Measurements from ENCODE around the gene SH3BP5.
A peak's percentile ranks its signal among the peaks of the same experiment; 100 is the strongest.
"Not testable (repeated sequence)": the region's sequence is repeated elsewhere in the genome, so short reads cannot be mapped to it uniquely, and the experiment has no call there.

SH3BP5 gene

GRCh38 chr3:15332405-15333098 lies at the start of gene SH3BP5:
SH3BP5 (minus strand) TSS chr3:15332586; CDS start chr3:15332408, 178 bp downstream.
- no peaks in the 10 kb centered on the region for H3K36me3 ChIP-seq (ENCODE audit: insufficient read depth, low read length)

DNA sequence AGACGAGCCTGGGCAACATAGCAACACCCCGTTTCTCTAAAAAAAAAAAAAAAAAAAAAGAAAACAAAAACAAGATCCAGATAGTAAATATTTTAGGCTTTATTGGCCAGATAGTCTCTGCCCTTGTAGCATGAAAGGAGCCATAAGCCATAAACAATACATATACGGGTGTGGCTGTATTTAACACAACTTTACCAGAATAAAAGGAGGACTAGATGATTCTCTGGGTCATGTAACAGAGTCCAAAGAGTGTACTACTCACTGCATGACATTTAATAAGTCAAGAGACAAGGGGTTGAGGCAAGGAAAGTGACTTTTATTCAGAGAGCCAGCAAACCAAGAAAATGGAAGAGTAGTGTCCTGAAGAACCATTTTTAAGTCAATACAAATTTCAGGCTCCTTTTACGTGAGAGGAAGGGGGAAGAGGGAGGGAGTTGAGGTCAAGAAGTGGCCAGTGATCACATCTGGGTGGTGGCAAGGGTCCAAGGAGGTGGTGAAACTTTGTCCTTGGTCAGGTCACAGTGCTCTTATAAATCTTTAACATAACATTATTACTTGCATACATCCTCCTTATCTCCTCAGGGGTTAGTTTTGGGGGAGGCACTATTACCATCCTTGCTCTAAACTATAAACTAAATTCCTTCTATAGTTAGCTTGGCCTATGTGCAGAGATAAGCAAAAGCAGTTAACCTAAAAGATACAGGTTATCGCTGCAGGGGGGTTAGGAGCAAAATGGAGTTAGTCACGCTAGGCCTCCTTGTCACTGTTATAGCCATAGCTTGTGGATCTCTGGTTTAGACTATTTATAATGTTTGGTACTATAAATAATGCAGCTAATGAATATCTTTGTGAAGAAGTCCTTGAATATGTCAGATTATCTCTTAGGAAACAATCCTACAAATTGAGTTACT lies 48.8 kb upstream of the SH3BP5 start:
- no peak overlapping the region for H2AFZ ChIP-seq (ENCODE audit: low read depth, low read length)
- no peaks in the 10 kb centered on the region for H3K4me1 ChIP-seq (ENCODE audit: insufficient read depth, low read length)
- no peaks in the 10 kb centered on the region for H3K36me3 ChIP-seq (ENCODE audit: insufficient read depth, low read length)
- H3K9me3 ChIP-seq (ENCODE audit: low read length): peaks cover 3% of the 10 kb centered on the region
- no peak overlapping the region for H3K4me3 ChIP-seq (ENCODE audit: low read length)
- no peaks in the 10 kb centered on the region for H3K27me3 ChIP-seq (ENCODE audit: insufficient read depth, low read length)

More at GRCh38 chr3:15332405-15333098, at the start of gene SH3BP5:
- H3K4me1 ChIP-seq (ENCODE audit: insufficient read depth, low read length): peaks cover 10% of the 10 kb centered on the region
- H3K9me3 ChIP-seq (ENCODE audit: low read length): no peaks in the 10 kb centered on the region
- peak within 1 kb of the TSS; percentile 91 for H2AFZ ChIP-seq (ENCODE audit: low read depth, low read length)
- H3K4me3 ChIP-seq (ENCODE audit: low read length): peak within 1 kb of the TSS; percentile 83
- H3K27me3 ChIP-seq (ENCODE audit: insufficient read depth, low read length): peaks cover 18% of the 10 kb centered on the region

DNA sequence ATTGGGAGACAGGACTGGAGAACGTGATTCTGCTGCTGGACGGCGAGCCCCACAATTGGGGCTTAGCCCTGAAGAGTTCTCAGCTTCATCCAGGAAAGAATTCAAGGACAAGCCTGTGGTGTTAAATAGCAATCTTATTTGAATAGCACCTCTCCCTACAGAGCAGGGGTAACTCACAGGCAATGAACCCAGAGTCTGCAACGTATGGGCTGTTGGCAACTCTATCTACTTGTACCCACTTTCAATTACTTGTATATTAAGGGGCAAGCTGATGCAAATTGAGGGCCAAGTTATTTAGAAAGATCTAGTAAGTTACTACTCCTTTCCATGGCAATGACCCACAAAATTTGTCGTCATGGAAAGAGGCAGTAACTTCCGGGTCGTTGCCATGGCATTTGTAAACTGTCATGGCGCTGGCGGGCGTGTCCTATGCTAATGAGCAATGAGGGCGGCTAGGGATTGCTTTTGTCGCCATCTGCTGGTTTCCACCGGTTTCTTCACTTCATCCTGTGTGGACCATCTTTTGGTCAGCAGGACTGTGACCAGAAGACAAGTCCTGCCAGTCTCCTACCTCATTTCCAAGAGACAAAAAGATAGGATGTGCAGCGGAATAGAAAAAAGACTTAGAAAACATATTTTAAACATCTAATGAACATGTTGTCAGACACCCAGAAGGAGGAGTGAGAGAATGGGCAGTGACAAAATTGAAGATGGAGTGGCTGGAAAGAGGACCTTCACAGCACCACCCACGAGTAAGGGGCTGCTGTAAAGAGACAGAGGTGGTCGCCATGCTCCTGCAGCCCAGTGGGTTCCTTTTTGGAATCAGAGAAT lies 45.8 kb upstream of the SH3BP5 start:
- peak overlapping the region; percentile 90 for H2AFZ ChIP-seq (ENCODE audit: low read depth, low read length)
- H3K4me3 ChIP-seq (ENCODE audit: low read length): peak overlapping the region; percentile 34
- no peaks in the 10 kb centered on the region for H3K9me3 ChIP-seq (ENCODE audit: low read length)
- no peaks in the 10 kb centered on the region for H3K4me1 ChIP-seq (ENCODE audit: insufficient read depth, low read length)
- H3K27me3 ChIP-seq (ENCODE audit: insufficient read depth, low read length): no peaks in the 10 kb centered on the region
- H3K36me3 ChIP-seq (ENCODE audit: insufficient read depth, low read length): no peaks in the 10 kb centered on the region

- Histone ChIP-seq H3K4me3 (ENCODE audit: low read length) (no peak overlapping the region), H3K36me3 (ENCODE audit: insufficient read depth, low read length) (no peaks in the 10 kb centered on the region), H3K27me3 (ENCODE audit: insufficient read depth, low read length) (no peaks in the 10 kb centered on the region), H3K4me1 (ENCODE audit: insufficient read depth, low read length) (no peaks in the 10 kb centered on the region), H3K9me3 (ENCODE audit: low read length) (no peaks in the 10 kb centered on the region), H2AFZ (ENCODE audit: low read depth, low read length) (no peak overlapping the region)
Observed at GRCh38 chr3:15375461-15376000, 43.1 kb upstream of the SH3BP5 start.

- Histone ChIP-seq H3K4me3 (ENCODE audit: low read length) (no peak overlapping the region), H3K9me3 (ENCODE audit: low read length) (no peaks in the 10 kb centered on the region), H3K36me3 (ENCODE audit: insufficient read depth, low read length) (no peaks in the 10 kb centered on the region), H3K27me3 (ENCODE audit: insufficient read depth, low read length) (no peaks in the 10 kb centered on the region), H3K4me1 (ENCODE audit: insufficient read depth, low read length) (no peaks in the 10 kb centered on the region), H2AFZ (ENCODE audit: low read depth, low read length) (no peak overlapping the region)
Observed at GRCh38 chr3:15372918-15373317, 40.5 kb upstream of the SH3BP5 start.

DNA sequence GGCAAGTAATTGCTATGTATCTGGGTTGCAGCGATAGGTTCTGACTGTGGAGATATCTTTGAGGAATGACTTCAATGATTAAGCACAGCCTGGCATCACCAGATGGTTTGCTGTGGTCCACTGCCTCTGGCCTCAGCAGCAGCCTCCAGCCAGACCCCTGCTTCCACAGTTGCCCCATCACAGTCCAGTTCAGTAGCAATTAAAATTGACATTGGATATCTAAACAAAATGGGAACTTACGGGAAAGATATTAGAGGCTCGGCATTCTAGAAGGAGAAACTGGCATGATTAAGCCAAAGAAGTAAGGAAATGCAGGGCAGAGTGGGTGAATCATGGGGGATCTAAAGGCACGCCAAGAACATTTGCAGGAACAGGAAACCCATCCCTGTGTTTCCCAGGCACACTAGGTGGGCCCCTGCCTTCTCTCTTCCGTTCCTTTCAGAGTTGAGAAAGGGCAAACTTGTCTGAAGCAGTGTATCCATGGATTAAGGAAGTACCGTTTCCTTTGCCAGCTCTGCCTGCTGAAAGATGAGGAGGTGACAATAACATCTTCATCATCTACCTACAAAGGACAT lies 36.3 kb upstream of the SH3BP5 start:
- H3K4me1 ChIP-seq (ENCODE audit: insufficient read depth, low read length): no peaks in the 10 kb centered on the region
- H3K36me3 ChIP-seq (ENCODE audit: insufficient read depth, low read length): no peaks in the 10 kb centered on the region
- no peak overlapping the region for H2AFZ ChIP-seq (ENCODE audit: low read depth, low read length)
- no peaks in the 10 kb centered on the region for H3K9me3 ChIP-seq (ENCODE audit: low read length)
- H3K27me3 ChIP-seq (ENCODE audit: insufficient read depth, low read length): no peaks in the 10 kb centered on the region
- H3K4me3 ChIP-seq (ENCODE audit: low read length): no peak overlapping the region

- no peaks in the 10 kb centered on the region for H3K27me3 ChIP-seq (ENCODE audit: insufficient read depth, low read length)
- H3K9me3 ChIP-seq (ENCODE audit: low read length): no peaks in the 10 kb centered on the region
- no peaks in the 10 kb centered on the region for H3K36me3 ChIP-seq (ENCODE audit: insufficient read depth, low read length)
- H2AFZ ChIP-seq (ENCODE audit: low read depth, low read length): no peak overlapping the region
- peaks cover under 1% of the 10 kb centered on the region for H3K4me1 ChIP-seq (ENCODE audit: insufficient read depth, low read length)
- no peak overlapping the region for H3K4me3 ChIP-seq (ENCODE audit: low read length)
Observed at GRCh38 chr3:15367059-15367458, 34.7 kb upstream of the SH3BP5 start.

- not testable (repeated sequence) for H3K36me3 ChIP-seq (ENCODE audit: insufficient read depth, low read length); H3K4me3 ChIP-seq (ENCODE audit: low read length); H3K9me3 ChIP-seq (ENCODE audit: low read length); H2AFZ ChIP-seq (ENCODE audit: low read depth, low read length); H3K27me3 ChIP-seq (ENCODE audit: insufficient read depth, low read length)
- peaks cover 11% of the 10 kb centered on the region for H3K4me1 ChIP-seq (ENCODE audit: insufficient read depth, low read length)
Observed at GRCh38 chr3:15364078-15364477, 31.7 kb upstream of the SH3BP5 start.

DNA sequence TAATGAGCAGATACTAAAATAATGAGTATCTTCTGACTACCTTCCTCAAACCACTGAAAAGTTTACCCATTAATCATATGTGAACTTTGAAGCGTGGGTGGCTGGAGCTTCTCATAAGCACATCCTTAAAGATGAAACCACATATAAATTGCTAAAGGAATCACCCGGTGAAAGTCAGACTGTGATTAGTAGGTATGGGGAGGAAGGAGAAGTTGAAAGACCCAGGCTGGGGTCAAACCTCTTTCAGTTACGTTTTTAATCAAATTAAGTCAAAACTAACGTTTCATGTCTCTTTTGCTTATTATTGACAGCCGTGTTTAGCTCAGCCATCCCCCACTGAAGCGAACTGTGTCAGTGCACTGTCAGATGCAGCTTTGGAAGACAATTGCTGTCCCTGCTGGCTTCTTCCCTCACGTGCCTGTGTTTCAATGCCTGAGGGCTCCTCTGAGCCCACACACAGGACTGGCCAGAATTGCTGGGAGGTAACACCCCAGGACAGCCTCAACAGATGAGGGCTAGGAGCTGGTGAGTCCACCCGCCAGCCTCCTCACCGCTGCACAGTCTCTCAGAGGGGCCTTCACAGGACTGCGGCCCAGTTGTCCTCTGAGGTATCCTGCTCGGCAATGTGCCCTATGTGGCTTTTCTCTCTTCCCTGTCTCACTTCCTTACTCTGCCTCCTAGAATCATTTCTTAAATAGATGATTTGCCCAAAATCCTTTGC lies 29.3 kb upstream of the SH3BP5 start:
- H3K4me1 ChIP-seq (ENCODE audit: insufficient read depth, low read length): peaks cover 11% of the 10 kb centered on the region
- H3K27me3 ChIP-seq (ENCODE audit: insufficient read depth, low read length): no peaks in the 10 kb centered on the region
- no peaks in the 10 kb centered on the region for H3K9me3 ChIP-seq (ENCODE audit: low read length)
- H2AFZ ChIP-seq (ENCODE audit: low read depth, low read length): peak overlapping the region; percentile 30
- no peak overlapping the region for H3K4me3 ChIP-seq (ENCODE audit: low read length)
- no peaks in the 10 kb centered on the region for H3K36me3 ChIP-seq (ENCODE audit: insufficient read depth, low read length)

- H3K9me3 ChIP-seq (ENCODE audit: low read length): no peaks in the 10 kb centered on the region
- no peaks in the 10 kb centered on the region for H3K27me3 ChIP-seq (ENCODE audit: insufficient read depth, low read length)
- peaks cover 11% of the 10 kb centered on the region for H3K4me1 ChIP-seq (ENCODE audit: insufficient read depth, low read length)
- peak overlapping the region; percentile 30 for H2AFZ ChIP-seq (ENCODE audit: low read depth, low read length)
- no peaks in the 10 kb centered on the region for H3K36me3 ChIP-seq (ENCODE audit: insufficient read depth, low read length)
- no peak overlapping the region for H3K4me3 ChIP-seq (ENCODE audit: low read length)
Observed at GRCh38 chr3:15360788-15361493, 28.6 kb upstream of the SH3BP5 start.

DNA sequence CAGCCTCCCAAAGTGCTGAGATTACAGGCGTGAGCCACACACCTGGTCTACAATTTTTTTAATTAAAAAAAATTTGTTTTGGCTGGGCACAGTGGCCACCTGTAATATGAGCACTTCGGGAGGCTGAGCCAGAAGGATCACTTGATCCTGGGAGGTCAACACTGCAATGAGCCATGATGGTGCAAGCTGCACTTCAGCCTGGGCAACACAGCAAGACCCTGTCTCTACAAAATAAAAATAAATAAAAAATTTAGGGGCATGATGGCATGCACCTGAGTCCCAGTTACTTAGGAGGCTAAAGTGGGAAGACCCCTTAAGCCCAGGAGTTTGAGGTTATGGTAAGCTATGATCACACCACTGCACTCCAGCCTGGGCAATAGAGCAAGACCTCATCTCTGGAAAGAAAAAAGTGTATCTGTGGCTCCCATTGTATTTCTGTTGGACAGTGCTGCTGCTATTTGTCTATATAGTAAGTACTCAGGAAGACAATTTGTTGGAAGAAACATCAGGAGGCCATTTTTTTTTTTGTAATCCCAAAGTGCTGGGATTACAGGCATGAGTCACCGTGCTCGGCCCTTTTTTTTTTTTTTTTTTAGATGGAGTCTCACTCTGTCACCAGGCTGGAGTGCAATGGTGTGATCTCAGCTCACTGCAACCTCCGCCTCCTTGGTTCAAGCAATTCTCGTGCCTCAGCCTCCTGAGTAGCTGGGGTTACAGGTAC lies 27.5 kb upstream of the SH3BP5 start:
- Histone ChIP-seq H3K4me3 (ENCODE audit: low read length) (no peak overlapping the region), H3K4me1 (ENCODE audit: insufficient read depth, low read length) (peaks cover 11% of the 10 kb centered on the region), H3K9me3 (ENCODE audit: low read length) (no peaks in the 10 kb centered on the region), H2AFZ (ENCODE audit: low read depth, low read length) (no peak overlapping the region), H3K36me3 (ENCODE audit: insufficient read depth, low read length) (no peaks in the 10 kb centered on the region), H3K27me3 (ENCODE audit: insufficient read depth, low read length) (no peaks in the 10 kb centered on the region)

Measured in neuron (in vitro differentiated cells).